Glutamatergic neuron (in vitro differentiated cells): Measurements from ENCODE around the gene MRFAP1L1. TPM values are rescaled to one million over a fixed set of nuclear protein-coding genes. Genes with fewer than 3 reads are reported as not detected.

Experiments
- DNase-seq: peaks from one replicate; pipeline ENCODE4 v3.0.0; 2022
- H3K27ac Mint-ChIP-seq: one replicate; pipeline ENCODE4 v1.8.0; 2020; ENCODE audit warnings: mild to moderate bottlenecking, mixed read lengths, inconsistent platforms; ENCODE audit not compliant: unreplicated experiment
- H3K27me3 Mint-ChIP-seq: one replicate; pipeline ENCODE4 v1.8.0; 2020; ENCODE audit warnings: mild to moderate bottlenecking, moderate library complexity, mixed read lengths, inconsistent platforms; ENCODE audit not compliant: unreplicated experiment
- H3K36me3 Mint-ChIP-seq: one replicate; pipeline ENCODE4 v1.8.0; 2020; ENCODE audit warnings: mild to moderate bottlenecking, mixed read lengths, inconsistent platforms; ENCODE audit not compliant: unreplicated experiment
- H3K4me1 Mint-ChIP-seq: one replicate; pipeline ENCODE4 v1.8.0; 2020; ENCODE audit warnings: mild to moderate bottlenecking, low read depth, mixed read lengths, inconsistent platforms; ENCODE audit not compliant: unreplicated experiment
- H3K4me3 Mint-ChIP-seq: one replicate; pipeline ENCODE4 v1.8.0; 2020; ENCODE audit warnings: mild to moderate bottlenecking, mixed read lengths, inconsistent platforms; ENCODE audit not compliant: unreplicated experiment
- H3K9me3 Mint-ChIP-seq: one replicate; pipeline ENCODE4 v1.8.0; 2020; ENCODE audit warnings: mild to moderate bottlenecking, moderate library complexity, mixed read lengths, inconsistent platforms; ENCODE audit not compliant: unreplicated experiment
- CTCF ChIP-seq: fragments of 200-600 bp; sonication (generic); IDR thresholded peaks from one replicate; pipeline ENCODE4 v1.5.0; 2021; ENCODE audit not compliant: partially characterized antibody, unreplicated experiment
- total RNA-seq: library from RNA; stranded (reverse); fragmentation: NEBNext Ultra II Directional; extraction: Animal tissue kit (Norgen Biotek cat#: 25700); gene quantifications from one replicate; pipeline ENCODE4 v1.2.1, GENCODE V29; 2021; ENCODE audit not compliant: unreplicated experiment

Gene MRFAP1L1
- total RNA-seq, 1 donor from 2014 or later: 66.1 TPM

- Mint-ChIP-seq H3K9me3 (peaks cover 8% of the 10 kb centered on the region), H3K27ac (peak overlapping the region; percentile 76), H3K36me3 (no peaks in the 10 kb centered on the region), H3K4me3 (no peak overlapping the region), H3K27me3 (peaks cover 15% of the 10 kb centered on the region), H3K4me1 (peaks cover 29% of the 10 kb centered on the region)
- TF ChIP-seq CTCF: no peak
- no peak for DNase-seq
Observed at GRCh38 chr4:6694177-6694901, 15.3 kb downstream of the MRFAP1L1 start.

- peak within 1 kb of the TSS; percentile 56 for H3K4me3 Mint-ChIP-seq
- H3K36me3 Mint-ChIP-seq: no peaks in the 10 kb centered on the region
- peaks cover 29% of the 10 kb centered on the region for H3K4me1 Mint-ChIP-seq
- TF ChIP-seq CTCF: no peak
- DNase-seq: no peak
- peak within 1 kb of the TSS; percentile 76 for H3K27ac Mint-ChIP-seq
- H3K9me3 Mint-ChIP-seq: peaks cover 8% of the 10 kb centered on the region
- peaks cover 21% of the 10 kb centered on the region for H3K27me3 Mint-ChIP-seq
Observed at GRCh38 chr4:6693231-6694176, 16.2 kb downstream of the MRFAP1L1 start, which contains the start of gene S100P. Gene S100P (plus strand): TSS chr4:6693878. CDS start chr4:6693933, 55 bp downstream.

- H3K27ac Mint-ChIP-seq: peak overlapping the region; percentile 59
- TF ChIP-seq CTCF: no peak
- peaks cover 14% of the 10 kb centered on the region for H3K9me3 Mint-ChIP-seq
- H3K4me1 Mint-ChIP-seq: peaks cover 29% of the 10 kb centered on the region
- H3K4me3 Mint-ChIP-seq: peak overlapping the region; percentile 56
- no peaks in the 10 kb centered on the region for H3K36me3 Mint-ChIP-seq
- H3K27me3 Mint-ChIP-seq: peaks cover 21% of the 10 kb centered on the region
- DNase-seq: no peak
Observed at GRCh38 chr4:6692806-6693205, 16.9 kb downstream of the MRFAP1L1 start.

GRCh38 chr4:6692379-6692778, 17.3 kb downstream of the MRFAP1L1 start:
- Mint-ChIP-seq H3K9me3 (peaks cover 14% of the 10 kb centered on the region), H3K27me3 (peaks cover 21% of the 10 kb centered on the region), H3K4me1 (peaks cover 29% of the 10 kb centered on the region), H3K27ac (no peak overlapping the region), H3K4me3 (no peak overlapping the region), H3K36me3 (no peaks in the 10 kb centered on the region)
- DNase-seq: no peak
- no peak for TF ChIP-seq CTCF

GRCh38 chr4:6689506-6689960, 20.1 kb downstream of the MRFAP1L1 start:
- no peak for DNase-seq
- Mint-ChIP-seq H3K4me3 (peak overlapping the region; percentile 32), H3K36me3 (no peaks in the 10 kb centered on the region)

More at GRCh38 chr4:6689506-6689960, 20.1 kb downstream of the MRFAP1L1 start:
- Mint-ChIP-seq H3K27ac (peak overlapping the region; percentile 91), H3K27me3 (peaks cover 24% of the 10 kb centered on the region), H3K4me1 (peaks cover 23% of the 10 kb centered on the region), H3K9me3 (peaks cover 16% of the 10 kb centered on the region)
- no peak for TF ChIP-seq CTCF
